GM18508 (cell line): ENCODE measurements around the gene PKD1.
"Not testable (repeated sequence)": the region's sequence is repeated elsewhere in the genome, so short reads cannot be mapped to it uniquely, and the experiment has no call there.

Source experiments
- ATAC-seq: cut with Tn5 transposase; IDR thresholded peaks from one replicate; pipeline ENCODE4 v1.9.1; 2021; ENCODE audit warnings: moderate number of reproducible peaks; ENCODE audit not compliant: insufficient read depth, unreplicated experiment

The PKD1 gene

DNA sequence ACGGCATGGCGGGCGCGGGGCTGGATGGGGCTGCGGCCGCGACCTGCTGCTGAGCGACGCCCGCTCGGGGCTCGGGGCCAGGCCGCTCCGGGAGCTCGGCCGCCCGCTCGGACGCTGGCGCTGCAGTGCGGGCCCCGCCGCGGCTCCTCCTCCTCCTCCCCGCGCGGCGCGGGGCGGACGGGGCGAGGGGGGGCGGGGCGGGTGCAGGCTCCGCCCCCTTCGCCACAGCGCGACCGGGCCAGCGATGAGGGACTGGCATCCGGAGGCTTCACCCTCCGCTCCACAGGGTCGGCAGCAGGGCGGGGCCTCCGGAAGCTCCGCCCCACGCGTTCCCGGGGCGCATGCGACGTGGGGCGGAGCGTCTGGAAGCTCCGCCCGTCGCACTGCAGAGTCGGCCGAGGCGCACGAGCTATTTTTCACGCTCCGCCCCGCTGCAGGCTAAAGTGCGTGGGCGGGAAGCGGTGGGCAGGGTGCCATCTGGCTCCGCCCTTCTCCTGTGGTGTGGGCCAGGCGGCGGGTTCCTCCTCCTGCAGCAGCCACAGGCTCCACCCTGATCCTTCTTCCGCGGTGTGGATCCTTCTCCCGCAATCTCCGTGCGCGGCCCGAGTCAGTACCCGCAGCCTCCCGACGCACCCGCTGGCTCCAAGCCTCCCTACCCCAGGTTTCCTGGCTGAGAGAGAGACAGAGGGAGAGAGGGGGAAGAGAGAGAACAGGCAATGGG, at the start of gene PKD1:
TSS of gene PKD1 (minus strand) at position 129 of the 721 bp plus-strand sequence. CDS start 209 bp downstream, outside the sequence.
- not testable (repeated sequence) for ATAC-seq

DNA sequence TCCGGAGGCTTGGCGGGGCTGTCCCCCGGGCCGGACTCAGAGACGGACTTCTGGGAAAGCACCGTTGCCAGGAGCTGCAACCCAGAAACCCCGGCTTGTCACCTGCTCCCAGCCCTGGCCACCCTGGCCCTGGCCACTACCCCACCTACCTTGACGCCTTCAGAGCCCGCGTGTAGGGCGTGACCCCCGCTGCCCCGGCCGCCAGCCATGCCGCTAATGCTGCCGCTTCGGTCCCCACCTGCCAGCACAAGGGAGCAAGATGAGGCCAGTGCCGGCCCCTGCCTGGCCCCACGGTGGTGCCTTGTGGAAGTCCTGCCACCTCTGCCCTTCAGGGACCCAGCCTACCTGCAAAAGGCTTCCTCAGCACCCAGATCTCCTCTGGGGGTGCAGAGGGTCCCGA, 49.3 kb upstream of the PKD1 start:
- no peak for ATAC-seq

DNA sequence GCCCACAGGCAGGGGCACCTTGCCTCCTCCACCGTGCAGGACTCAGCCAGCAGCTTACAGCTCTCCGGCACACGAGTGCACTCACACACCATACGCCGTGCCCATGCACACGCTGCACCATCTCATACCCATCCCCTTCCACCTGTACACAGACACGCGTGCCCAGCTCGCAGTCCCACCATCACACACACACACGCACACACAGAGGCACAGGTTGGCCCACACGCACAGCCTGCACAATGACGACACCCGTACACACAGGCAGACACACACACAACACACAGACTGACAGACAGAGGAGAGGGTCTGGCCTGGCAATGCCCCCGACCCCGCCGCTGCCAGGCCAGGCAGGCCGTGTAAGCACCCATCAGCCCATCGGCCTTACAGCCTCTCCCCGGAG, 48.6 kb upstream of the PKD1 start:
- no peak for ATAC-seq

DNA sequence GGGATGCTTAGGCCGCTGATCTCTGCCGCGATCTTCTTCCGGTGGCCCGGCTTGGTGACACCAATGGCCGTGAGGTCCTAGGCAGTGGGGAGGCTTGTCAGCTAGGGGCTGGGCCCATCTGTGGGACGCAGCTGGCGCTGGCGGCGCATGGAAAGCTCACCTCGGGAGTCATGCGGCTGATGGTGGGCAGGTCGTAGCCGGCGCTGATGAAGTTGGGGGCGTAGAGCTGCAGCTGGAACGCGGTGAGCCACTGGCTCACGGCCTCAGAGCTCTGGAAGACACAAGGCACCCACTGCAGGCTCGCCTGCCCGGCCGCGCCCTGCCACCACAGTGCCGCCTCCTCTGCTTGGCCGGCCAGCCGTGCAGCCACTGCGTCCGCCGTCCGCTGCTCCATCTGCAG, 48.0 kb upstream of the PKD1 start:
- ATAC-seq = no peak

DNA sequence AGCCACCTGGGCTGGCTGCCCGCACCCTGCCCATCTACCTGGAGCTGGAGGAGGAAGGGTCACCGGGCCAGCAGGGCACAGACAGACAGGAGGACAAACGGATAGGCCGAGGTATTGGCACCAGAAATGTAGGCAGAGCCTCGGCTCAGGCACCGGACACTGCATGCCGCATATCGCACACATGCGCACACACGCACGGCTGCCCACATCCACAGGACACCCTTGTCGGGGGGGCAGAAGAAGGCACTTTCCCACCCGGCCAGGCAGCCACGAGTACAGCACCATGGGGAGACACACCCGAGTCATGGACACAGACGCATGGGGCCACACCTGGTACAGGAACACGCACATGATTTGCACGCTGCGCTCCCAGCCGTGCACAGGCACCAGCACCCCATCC, 46.3 kb upstream of the PKD1 start:
- ATAC-seq = no peak

DNA sequence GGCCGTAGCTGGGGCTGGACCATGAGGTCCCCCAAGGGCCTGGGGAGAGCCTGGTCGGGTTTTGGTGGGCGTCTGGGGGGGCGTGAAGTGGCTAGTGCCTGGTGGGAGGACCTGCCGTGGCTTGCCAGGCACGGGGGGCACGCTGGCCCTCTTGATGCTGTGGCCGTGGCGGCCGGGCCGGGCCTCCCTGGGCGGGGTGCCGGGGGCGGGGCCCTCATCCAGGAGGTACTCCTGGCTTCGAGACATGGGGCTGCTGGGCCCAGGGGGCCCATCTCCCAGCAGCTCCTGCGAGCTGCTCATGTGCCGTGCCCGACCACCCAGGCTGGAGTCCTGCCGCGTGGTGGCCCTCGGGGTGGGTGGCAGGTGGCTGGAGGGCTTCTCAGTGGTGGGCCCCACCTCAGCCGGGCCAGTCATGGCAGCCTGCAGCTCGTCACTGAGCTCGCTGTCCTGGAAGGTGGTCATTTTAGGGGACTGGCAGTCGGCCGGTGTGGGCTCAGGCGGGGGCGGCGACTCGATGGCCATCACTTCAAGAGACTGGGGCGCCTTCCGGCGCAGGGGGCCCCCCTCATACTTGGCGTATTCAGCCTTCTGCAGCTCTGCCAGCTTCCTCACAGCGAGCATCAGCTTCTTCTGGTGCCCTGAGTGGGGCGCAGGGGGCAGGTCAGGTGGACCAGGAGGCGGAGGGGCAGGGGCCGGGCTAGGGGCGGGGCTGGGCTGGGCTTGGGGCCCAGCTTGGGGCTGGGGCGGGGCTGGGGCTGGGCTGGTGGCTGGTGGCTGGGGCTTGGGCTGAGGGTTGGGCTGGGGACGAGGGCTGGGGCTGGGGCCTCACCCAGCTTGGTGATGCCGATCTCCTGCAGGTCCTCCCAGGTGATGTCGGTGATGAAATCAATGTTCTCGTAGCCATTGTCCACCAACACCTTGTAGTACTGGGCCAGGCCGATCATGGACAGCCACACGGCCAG, 45.5 kb upstream of the PKD1 start:
- no peak for ATAC-seq

DNA sequence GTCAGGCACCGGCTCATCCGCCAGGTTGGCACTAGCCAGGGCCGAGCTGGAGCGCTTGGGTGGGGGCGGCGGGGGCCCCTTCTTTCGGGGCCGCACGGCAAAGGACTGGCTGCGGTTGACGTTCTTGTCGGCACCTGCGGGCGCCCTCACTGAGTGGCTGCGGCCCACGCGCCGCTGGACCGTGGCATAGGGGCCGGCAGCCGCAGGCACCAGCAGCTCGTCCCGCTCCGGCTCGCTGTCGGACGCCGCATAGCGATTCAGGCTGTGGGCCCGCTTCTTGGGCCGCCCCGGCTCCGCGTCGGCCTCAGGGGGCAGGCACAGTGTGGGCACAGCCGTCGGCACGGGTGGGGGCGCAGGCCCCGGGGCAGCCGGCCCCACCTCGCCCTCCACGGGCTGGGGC, 44.8 kb upstream of the PKD1 start:
- ATAC-seq = no peak

DNA sequence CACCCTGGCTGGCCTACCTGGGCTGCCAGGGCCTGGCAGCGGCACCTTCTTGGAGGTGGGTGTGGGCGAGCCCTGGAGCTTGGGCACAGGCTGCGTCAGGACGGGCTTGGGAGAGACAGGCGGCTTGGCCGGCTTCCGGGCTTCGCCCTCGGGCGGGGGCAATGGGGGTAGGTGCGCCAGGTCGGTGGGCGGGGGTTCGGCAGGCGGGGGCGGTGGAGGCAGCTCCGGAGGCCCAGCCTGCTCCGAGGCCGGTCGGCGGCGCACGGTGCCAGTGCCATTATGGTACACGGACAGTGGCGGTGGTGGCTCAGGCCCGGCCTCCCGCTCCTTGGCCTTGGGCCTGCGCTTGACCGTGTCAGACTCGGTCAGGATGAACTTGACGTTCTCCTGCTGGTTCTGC, 43.9 kb upstream of the PKD1 start:
- ATAC-seq = no peak

DNA sequence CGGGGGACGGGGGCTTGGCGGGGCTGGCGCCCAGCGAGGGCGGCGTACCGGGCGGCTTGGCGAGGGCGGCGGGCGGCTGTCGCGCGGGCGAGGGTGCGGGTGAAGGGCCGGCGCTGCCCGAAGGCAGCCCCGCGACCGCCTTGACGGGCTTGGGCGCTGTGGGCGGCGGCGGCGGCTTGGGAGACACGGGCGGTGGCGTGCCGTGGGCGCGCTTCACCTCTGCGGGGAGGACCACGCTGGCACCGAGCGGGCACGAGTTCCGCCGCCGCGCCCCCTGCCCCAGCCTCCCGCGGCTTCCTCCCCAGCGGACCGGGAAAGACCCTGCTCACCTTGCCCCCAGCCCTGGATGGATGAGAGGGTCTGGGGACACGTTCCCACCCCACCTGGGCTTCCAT, 43.4 kb upstream of the PKD1 start:
- ATAC-seq = no peak

DNA sequence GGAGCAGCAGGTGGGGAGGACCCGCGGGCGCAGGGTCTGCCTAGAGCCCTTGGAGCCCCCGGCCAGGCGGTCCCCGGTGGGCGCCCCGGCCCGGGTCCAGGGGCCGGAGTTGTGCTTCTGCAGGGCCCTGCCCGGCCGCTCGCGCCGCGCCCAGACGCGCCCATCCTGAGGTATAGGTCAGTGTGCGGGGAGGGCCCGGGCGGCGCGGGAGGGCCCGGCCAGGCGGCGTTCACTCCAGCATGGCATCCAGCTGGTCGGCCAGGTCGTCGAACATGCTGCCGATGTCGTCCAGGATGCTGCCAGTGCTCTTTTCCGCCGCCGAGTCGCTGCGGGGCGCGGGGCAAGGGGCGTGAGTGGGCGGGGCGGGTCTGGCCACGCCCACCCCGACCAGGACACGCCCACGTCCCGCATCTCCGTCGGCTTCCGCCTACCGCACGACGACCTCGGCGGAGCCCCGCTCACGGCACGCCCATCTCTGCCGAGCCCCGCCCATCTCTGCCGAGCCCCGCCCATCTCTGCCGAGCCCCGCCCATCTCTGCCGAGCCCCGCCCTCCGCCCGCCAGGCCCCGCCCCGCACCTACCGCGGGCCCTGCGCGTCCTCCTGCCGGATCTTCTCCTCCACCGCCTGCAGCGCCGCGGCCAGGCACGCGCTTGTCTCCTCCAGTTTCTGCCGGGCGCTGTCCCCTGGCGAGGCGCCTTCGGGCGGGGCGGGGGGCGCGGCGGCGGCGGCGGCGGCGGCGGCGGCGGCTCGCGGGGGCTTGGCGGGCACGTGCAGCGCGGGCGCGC, 42.8 kb upstream of the PKD1 start:
- no peak for ATAC-seq

DNA sequence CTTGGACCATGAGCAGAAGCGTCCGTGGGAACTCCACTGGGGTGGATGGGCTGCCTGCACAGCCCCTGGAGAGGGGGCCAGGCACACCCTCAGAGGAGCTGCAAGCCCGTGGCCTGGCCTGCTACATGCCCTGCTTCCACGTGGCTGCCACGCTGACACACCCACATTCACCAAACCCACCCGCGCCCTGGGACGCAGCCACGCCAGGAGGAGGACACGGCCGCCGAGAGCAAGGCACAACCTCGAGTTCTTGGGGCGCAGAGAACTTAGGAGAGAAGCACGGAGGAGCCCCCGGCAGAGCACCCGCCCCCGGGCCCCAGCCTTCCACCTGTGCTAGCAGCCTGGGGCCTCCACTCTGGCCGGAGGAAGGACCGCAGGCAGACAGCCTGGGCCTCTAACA, 41.9 kb upstream of the PKD1 start:
- no peak for ATAC-seq

DNA sequence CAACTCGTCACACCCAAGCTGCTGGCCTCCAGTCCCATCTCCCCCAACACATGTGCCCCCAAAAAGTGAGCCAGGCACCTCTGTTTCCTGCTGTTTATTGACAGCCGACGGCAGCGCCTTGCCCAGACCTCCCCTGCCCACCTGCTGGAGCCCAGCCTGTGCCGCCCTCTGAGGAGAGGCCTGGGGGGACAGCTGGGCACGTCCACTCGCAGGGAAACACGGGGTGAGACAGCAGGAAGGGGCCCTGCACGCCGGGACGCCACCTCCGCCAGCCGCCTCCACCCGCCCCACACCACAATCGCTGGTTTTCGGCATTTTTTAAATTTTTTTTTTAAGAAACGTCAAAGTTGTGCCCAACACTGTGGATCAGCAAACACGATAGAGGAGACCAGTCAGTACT, 41.4 kb upstream of the PKD1 start:
- ATAC-seq = no peak

DNA sequence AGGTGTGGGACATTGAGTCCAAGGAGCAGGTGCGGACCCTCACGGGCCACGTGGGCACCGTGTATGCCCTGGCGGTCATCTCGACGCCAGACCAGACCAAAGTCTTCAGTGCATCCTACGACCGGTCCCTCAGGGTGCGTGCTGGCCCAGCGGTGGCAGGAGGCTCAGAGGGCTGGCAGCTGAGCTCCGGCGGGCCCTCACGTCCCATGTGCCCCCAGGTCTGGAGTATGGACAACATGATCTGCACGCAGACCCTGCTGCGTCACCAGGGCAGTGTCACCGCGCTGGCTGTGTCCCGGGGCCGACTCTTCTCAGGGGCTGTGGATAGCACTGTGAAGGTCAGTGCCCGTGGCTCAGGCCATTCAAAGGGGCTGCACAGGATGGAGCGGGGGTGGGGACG, 40.3 kb upstream of the PKD1 start:
- no peak for ATAC-seq

DNA sequence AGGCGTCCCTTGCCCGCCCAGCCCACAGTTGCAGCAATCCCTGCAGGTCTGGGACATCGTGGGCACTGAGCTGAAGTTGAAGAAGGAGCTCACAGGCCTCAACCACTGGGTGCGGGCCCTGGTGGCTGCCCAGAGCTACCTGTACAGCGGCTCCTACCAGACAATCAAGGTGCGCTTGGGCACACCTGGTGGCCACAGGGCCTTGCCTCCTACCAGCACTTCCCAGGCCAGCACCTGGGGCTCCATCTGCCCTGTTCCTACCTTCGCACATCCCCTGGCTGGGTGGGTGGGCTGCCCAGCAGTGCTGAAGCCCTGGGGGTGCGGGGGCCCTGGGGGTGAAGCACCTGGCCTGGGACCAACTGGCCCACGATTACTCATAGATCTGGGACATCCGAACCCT, 39.8 kb upstream of the PKD1 start:
- no peak for ATAC-seq

DNA sequence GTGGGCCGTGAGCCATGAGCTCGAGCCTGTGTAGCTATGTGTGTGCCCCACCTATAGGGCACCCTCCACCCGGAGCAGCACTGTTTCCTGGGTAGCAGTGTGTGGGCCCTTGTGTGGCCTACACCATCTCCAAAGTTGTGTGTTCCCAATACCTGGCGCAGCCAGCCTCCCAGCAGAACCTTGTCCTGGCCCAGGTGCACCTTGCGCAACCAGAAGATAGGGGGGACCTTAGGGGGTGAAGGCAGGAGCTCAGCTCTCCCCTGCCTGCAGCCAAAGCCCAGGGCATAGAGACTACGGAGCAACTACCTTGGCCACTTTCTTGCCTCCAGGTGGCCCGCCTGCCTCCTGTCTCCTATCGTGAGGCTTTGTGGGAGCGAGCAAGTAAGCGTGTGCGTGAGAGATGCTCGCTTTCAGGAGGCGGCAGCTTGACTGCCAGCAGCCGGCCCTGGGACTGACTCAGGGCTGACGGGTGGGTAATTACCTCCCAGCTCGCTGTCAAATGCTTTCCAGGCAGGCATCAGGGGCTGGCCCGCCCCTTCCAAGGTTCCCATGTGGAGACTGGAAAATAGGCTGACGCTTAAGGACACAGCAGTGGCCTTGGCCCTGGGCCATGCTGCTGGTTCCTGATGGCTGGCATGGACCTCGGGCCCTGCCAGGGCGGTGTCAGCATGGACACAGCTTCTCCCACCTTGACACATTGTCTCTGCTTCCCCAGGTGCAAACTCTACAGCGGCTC, 38.9 kb upstream of the PKD1 start:
- ATAC-seq = no peak

DNA sequence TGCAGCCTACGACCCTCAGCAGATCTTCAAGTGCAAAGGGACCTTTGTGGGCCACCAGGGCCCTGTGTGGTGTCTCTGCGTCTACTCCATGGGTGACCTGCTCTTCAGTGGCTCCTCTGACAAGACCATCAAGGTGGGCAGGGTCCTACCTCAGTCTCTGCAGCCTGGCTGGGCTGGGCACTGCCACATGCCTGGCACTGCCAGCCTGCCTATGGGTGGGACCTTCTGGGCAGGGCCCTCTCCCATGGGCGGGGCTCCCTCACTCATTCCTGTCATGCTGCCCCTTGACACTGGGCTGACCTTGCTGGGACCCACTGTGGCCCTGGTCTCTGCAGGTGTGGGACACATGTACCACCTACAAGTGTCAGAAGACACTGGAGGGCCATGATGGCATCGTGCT, 38.2 kb upstream of the PKD1 start:
- no peak for ATAC-seq

DNA sequence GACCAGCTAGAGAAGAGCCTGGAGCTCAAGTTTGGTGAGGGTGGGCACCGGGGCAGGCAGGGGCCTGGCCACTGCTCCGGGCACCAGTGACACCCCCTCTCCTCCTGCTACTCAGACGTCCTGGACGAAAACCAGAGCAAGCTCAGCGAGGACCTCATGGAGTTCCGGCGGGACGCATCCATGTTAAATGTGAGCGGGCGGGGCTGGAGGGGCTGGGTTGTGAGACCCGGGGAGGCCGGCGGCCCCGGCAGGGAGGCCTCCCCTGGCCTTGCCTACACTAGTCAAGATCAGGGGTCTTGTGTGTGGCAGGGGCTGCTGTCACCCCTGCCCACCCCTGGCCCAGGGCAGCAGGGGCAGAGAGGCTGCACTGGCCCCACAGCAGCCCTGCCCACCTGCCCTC, 37.7 kb upstream of the PKD1 start:
- no peak for ATAC-seq

DNA sequence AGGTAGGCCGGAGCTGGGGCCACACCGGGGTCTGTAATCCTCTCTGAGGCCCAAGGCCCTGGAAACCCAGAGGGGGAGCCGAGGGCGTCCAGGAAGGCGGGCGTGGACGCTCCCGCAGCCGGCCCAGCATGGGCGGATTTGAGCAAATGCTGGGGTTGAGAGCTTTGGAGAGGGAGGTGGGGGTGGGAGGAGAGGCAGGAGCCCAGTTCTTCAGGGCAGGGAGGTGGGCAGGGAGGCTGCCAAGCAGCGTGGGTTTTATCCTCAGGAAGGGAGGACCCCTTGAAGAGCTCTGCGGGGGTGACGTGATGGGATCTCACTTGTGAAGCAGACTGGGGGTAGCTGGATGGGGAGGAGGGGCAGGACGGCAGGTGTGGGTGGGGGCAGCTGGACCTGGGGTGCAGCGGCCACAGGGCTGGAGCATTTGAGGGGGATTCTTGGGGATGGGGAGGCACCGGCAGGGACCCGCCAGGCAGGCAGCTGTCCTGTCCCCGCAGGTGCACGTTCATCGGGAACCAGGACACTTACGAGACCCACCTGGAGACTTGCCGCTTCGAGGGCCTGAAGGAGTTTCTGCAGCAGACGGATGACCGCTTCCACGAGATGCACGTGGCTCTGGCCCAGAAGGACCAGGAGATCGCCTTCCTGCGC, 37.1 kb upstream of the PKD1 start:
- ATAC-seq = no peak

DNA sequence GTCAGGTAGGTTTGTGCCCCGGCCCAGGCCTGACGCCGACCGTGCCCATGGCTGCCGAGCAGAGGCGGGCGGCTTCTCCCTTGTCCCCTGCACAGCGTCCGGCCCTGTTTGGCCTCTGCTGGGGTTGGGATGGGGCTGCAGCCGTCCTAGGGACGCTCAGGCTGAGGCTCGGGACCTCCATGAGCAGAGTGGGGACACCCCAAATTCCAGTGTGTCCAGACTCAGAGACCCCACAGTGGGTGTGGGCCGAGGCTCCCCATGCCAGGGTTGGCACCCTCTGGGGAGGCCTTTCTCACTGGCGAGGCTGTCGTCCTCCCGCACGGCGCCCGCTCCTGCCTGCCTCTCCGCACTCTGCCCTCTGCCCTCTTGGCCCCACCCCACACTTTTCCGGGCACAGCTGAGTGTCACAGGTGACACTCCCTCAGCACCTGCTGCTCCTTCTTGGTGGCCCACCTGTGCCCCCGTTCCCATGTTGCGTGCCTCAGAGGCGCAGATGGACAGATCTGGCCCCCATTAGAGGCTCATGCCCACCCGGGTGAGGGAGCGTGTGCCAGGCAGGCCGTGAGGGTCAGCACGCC, 36.0 kb upstream of the PKD1 start:
- no peak for ATAC-seq
